GM12878 (cell line): ENCODE measurements around the gene CBFA2T3. TPM values are rescaled to one million over a fixed set of nuclear protein-coding genes. Genes with fewer than 3 reads are reported as not detected.
A peak's percentile ranks its signal among the peaks of the same experiment; 100 is the strongest.

Source experiments
- ATAC-seq: fragments of 200-7000 bp; cut with Tn5 transposase; 3 replicates; pipeline ENCODE4 v1.9.1; 2020; ENCODE audit warnings: mild to moderate bottlenecking, moderate library complexity
- BruUV-seq: library from RNA; stranded (reverse); fragments of 400-500 nt; replicated peaks from 2 replicates; lab custom pipeline; 2021; lab: Mats Ljungman, UMichigan
- CTCF ChIA-PET: fragments of 300-600 bp; sonication (Branson Sonifier 250); formaldehyde crosslinking; extraction: SDS; loops from one replicate; lab custom pipeline; 2021; ENCODE audit warnings: inconsistent platforms; lab: Yijun Ruan, JAX
- POLR2A ChIA-PET: fragments of 350-600 bp; formaldehyde crosslinking; extraction: SDS; loops from one replicate; lab custom pipeline; 2021; ENCODE audit warnings: inconsistent platforms; lab: Charles Lee
- RAD21 ChIA-PET: fragments of 300-600 bp; sonication (Branson Sonifier 250); formaldehyde crosslinking; loops from one replicate; lab custom pipeline; 2023; ENCODE audit warnings: antibody characterized with exemption; ENCODE audit not compliant: unreplicated experiment; lab: Charles Lee
- SMC1A ChIA-PET: fragments of 300-600 bp; sonication (Branson Sonifier 250); formaldehyde crosslinking; loops from one replicate; lab custom pipeline; 2023; ENCODE audit not compliant: unreplicated experiment, uncharacterized antibody; lab: Charles Lee
- DNase-seq: peaks from one replicate; pipeline ENCODE4 v3.0.0-alpha.2; 2011; ENCODE audit warnings: low read depth, low spot score
- FAIRE-seq: peaks from 3 replicates; lab custom pipeline; 2011; peaks lifted over from hg19 to GRCh38; lab: Jason Lieb, UNC
- H2AFZ ChIP-seq: 2 replicates; pipeline ENCODE4 v1.6.0; 2011; ENCODE audit warnings: low read depth, low read length, control low read depth; ENCODE audit not compliant: control insufficient read depth
- H3K27ac ChIP-seq: 2 replicates; pipeline ENCODE4 v1.5.1; 2011; ENCODE audit warnings: control low read depth; ENCODE audit not compliant: control insufficient read depth, insufficient read depth
- H3K27me3 ChIP-seq, 2 experiments: replicated peaks in 1 of 2; 2 replicates each; pipeline versions ENCODE4 v1.6.0 to v1.6.1; 2011; ENCODE audit warnings: low read length in 1 of 2; ENCODE audit not compliant: control insufficient read depth in 2 of 2, insufficient read depth in 2 of 2
- H3K36me3 ChIP-seq, 2 experiments: 2 replicates each; pipeline ENCODE4 v1.5.1; 2011; ENCODE audit warnings: low read length in 1 of 2; ENCODE audit not compliant: control insufficient read depth in 2 of 2, insufficient read depth in 2 of 2
- H3K4me1 ChIP-seq: 2 replicates; pipeline ENCODE4 v1.6.1; 2011; ENCODE audit warnings: mild to moderate bottlenecking, low read length, moderate library complexity, mixed read lengths; ENCODE audit not compliant: control insufficient read depth, insufficient read depth
- H3K4me2 ChIP-seq: 2 replicates; pipeline ENCODE4 v1.6.0; 2011; ENCODE audit warnings: control low read depth; ENCODE audit not compliant: control insufficient read depth, insufficient read depth
- H3K4me3 ChIP-seq: fragments of 200-600 bp; sonication (generic); 2 replicates; pipeline ENCODE4 v1.5.1; 2016
- H3K79me2 ChIP-seq: 2 replicates; pipeline ENCODE4 v1.6.0; 2011; ENCODE audit warnings: low read length; ENCODE audit not compliant: control insufficient read depth, insufficient read depth
- H3K9ac ChIP-seq: 2 replicates; pipeline ENCODE4 v1.8.0; 2011; ENCODE audit warnings: low read length, control low read depth, mixed read lengths; ENCODE audit not compliant: control insufficient read depth, insufficient read depth
- H3K9me3 ChIP-seq: replicated peaks from 3 replicates; pipeline ENCODE4 v1.5.1; 2011; ENCODE audit warnings: mild to moderate bottlenecking, low read length; ENCODE audit not compliant: control insufficient read depth, insufficient read depth
- H4K20me1 ChIP-seq: 2 replicates; pipeline ENCODE4 v1.6.0; 2011; ENCODE audit not compliant: control insufficient read depth, insufficient read depth
- ASH2L ChIP-seq: fragments of 300-600, 200-600 bp; sonication (generic); IDR thresholded peaks from 2 replicates; pipeline ENCODE4 v1.6.1; 2017; ENCODE audit warnings: low read depth, mild to moderate bottlenecking, borderline replicate concordance
- BACH1 ChIP-seq: fragments of 450-650 bp; IDR thresholded peaks from 2 replicates; pipeline ENCODE4 v1.6.1; 2017; ENCODE audit warnings: mild to moderate bottlenecking, borderline replicate concordance
- DPF2 ChIP-seq: fragments of 450-650 bp; IDR thresholded peaks from 2 replicates; pipeline ENCODE4 v1.6.1; 2017; ENCODE audit warnings: mild to moderate bottlenecking
- EED ChIP-seq: sonication (generic); IDR thresholded peaks from 2 replicates; pipeline ENCODE4 v1.6.1; 2016; ENCODE audit warnings: antibody characterized with exemption, low read depth
- FOS ChIP-seq: IDR thresholded peaks from 3 replicates; pipeline ENCODE4 v1.6.1; 2011; ENCODE audit warnings: borderline replicate concordance; ENCODE audit not compliant: insufficient read length; ENCODE audit errors: extremely low read depth
- GATAD2B ChIP-seq: fragments of 450-650 bp; conservative IDR thresholded peaks from 2 replicates; pipeline ENCODE4 v1.6.1; 2017; ENCODE audit warnings: low read depth, mild to moderate bottlenecking, moderate library complexity
- IKZF1 ChIP-seq: fragments of 450-650 bp; conservative IDR thresholded peaks from 2 replicates; pipeline ENCODE4 v1.6.1; 2017; ENCODE audit warnings: antibody characterized with exemption, mild to moderate bottlenecking
- IRF4 ChIP-seq: IDR thresholded peaks from 2 replicates; pipeline ENCODE4 v1.6.1; 2011; ENCODE audit warnings: low read depth, low read length
- JUND ChIP-seq: IDR thresholded peaks from 2 replicates; pipeline ENCODE4 v1.6.1; 2012; ENCODE audit warnings: low read depth, mild to moderate bottlenecking, low read length, improper control_type of control experiment, moderate library complexity
- MEF2A ChIP-seq: IDR thresholded peaks from 2 replicates; pipeline ENCODE4 v1.6.1; 2011; ENCODE audit warnings: low read depth, mild to moderate bottlenecking, low read length, moderate library complexity; ENCODE audit not compliant: insufficient read depth
- MEF2B ChIP-seq: fragments of 450-650 bp; IDR thresholded peaks from 2 replicates; pipeline ENCODE4 v1.6.1; 2018; ENCODE audit warnings: mild to moderate bottlenecking, moderate library complexity; ENCODE audit not compliant: partially characterized antibody, poor library complexity, severe bottlenecking
- MTA2 ChIP-seq: fragments of 450-650 bp; IDR thresholded peaks from 2 replicates; pipeline ENCODE4 v1.6.1; 2016; ENCODE audit warnings: low read depth, mild to moderate bottlenecking, moderate library complexity
- POLR2AphosphoS5 ChIP-seq: IDR thresholded peaks from 2 replicates; pipeline ENCODE4 v1.6.1; 2011; ENCODE audit warnings: mild to moderate bottlenecking, low read length, inconsistent platforms
- RB1 ChIP-seq: fragments of 450-650 bp; formaldehyde crosslinking; IDR thresholded peaks from 2 replicates; pipeline ENCODE4 v1.6.1; 2017; ENCODE audit warnings: mild to moderate bottlenecking, borderline replicate concordance
- SMC3 ChIP-seq: IDR thresholded peaks from 2 replicates; pipeline ENCODE4 v1.6.1; 2011; ENCODE audit warnings: low read length, improper control_type of control experiment, borderline replicate concordance
- SPI1 ChIP-seq: IDR thresholded peaks from 2 replicates; pipeline ENCODE4 v1.6.1; 2011; ENCODE audit warnings: low read depth, mild to moderate bottlenecking, low read length, moderate library complexity, borderline replicate concordance; ENCODE audit not compliant: insufficient read depth
- SREBF1 ChIP-seq: IDR thresholded peaks from 2 replicates; pipeline ENCODE4 v1.6.1; 2012; ENCODE audit warnings: mild to moderate bottlenecking, low read length
- STAT1 ChIP-seq: fragments of 450-650 bp; conservative IDR thresholded peaks from 2 replicates; pipeline ENCODE4 v1.6.1; 2014; ENCODE audit warnings: antibody characterized with exemption, mild to moderate bottlenecking
- TCF12 ChIP-seq: IDR thresholded peaks from 2 replicates; pipeline ENCODE4 v1.6.1; 2011; ENCODE audit warnings: low read depth, mild to moderate bottlenecking, low read length
- WRNIP1 ChIP-seq: IDR thresholded peaks from 2 replicates; pipeline ENCODE4 v1.6.1; 2011; ENCODE audit warnings: low read depth, low read length, improper control_type of control experiment, borderline replicate concordance
- YY1 ChIP-seq: IDR thresholded peaks from 2 replicates; pipeline ENCODE4 v1.6.1; 2011; ENCODE audit warnings: low read depth, mild to moderate bottlenecking, low read length
- WGBS: methylation state at CpG from one replicate; pipeline ENCODE4 v1.1.6; 2016; ENCODE audit warnings: low lambda C conversion rate; ENCODE audit not compliant: insufficient replicate concordance, insufficient coverage; ENCODE audit errors: missing lambda C conversion rate; 5-methylcytosine and 5-hydroxymethylcytosine counted together
- in situ Hi-C: fragments of 300-500 bp; cut with MboI; formaldehyde crosslinking; loops from 9 replicates; pipeline ENCODE4 v1.14.3; 2018; ENCODE audit warnings: mixed read lengths
- intact Hi-C: fragments of 100-400 bp; cut with micrococcal nuclease; formaldehyde crosslinking; loops from one replicate; pipeline ENCODE4 v1.14.2; 2022; ENCODE audit not compliant: unreplicated experiment
- polyA plus RNA-seq, 11 experiments: library from polyadenylated mRNA; depleted of rRNA in 4 of 11; unstranded in 6 of 11; stranded (reverse) in 5 of 11; fragments of >200 nt; fragmentation: Nextera tagmentation in 4 of 11; fragmentation: Illumina TruSeq in 1 of 11; extraction: Ambion mirVana in 4 of 11; extraction: Trizol in 1 of 11; gene quantifications; 1 replicate in 1 of 11; 2 replicates in 10 of 11; pipeline versions ENCODE4 v1.2.1 to v1.2.3, GENCODE V29; 2011 to 2016; ENCODE audit warnings: inconsistent platforms in 2 of 11, missing spikeins in 2 of 11, low read depth in 1 of 11
- total RNA-seq, 4 experiments: library from RNA; depleted of rRNA in 3 of 4; stranded (reverse); fragments of >200 nt in 3 of 4; fragmentation: Illumina TruSeq in 1 of 4; extraction: Trizol in 1 of 4; gene quantifications; 2 replicates each; pipeline versions ENCODE4 v1.2.1 to v1.2.3, GENCODE V29; 2013 to 2021
- TF ChIP-seq, protein P1 (sequence below): fragments of 450-650 bp; IDR thresholded peaks from 2 replicates; pipeline ENCODE4 v1.6.1; 2017; ENCODE audit warnings: mild to moderate bottlenecking, moderate library complexity

The CBFA2T3 gene
- total and polyA plus RNA-seq, 10 of the 15 experiments (the other 5 are each of a cell fraction or from before 2014, with no cell fraction given), result 0.69 to 42.6 (median 4.5) TPM

DNA sequence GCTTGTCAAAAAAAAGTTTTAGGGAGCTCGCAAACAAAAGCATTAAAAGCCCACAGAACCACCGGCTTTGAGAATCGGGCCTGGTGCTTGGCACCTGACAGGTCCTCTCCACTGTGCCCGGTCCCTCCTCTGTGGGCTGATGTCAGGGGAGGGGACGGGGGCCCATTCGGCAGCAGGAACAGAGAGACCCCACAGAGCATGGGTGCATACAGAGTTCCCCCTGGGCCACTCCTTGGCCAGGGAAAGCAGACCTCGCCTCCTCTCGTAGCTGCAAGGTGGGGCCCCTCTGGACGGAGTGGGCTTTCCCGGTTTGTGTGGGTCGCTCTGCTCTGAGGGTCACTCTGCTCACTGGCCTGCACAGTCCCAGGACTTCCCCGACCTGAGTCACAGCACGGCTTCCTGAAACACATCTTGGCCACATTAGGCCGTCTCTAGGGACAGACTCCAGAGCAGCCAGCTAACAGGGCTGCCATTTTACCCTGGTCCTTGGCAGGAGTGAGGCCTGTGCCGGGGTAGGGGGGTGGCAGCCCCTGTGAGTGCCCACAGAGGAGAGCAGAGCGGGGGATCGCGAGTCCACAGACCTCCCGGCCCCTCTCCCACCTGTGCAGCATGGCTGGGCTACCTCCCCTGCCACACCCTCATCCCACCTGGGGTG is 11.1 kb downstream of the CBFA2T3 start:
- POLR2A ChIA-PET, result interaction anchor here (0.6 to 5.2 kb wide), 2 partner anchors 10 to 12 kb away, joined by 3 to 30 read pairs; partner anchors contain the start of gene CBFA2T3
- WGBS, result 15% methylated on average over 18 of the region's 19 CpGs
- peak overlapping the region; percentile 48 for H3K27ac ChIP-seq
- peak; percentile 79 for TF ChIP-seq MEF2B
- no peak for TF ChIP-seq FOS
- TF ChIP-seq MEF2A, result no peak
- TF ChIP-seq YY1, result peak; percentile 56; the same call in 1 of the 2 replicates
- 0 out of 2 replicates have a peak, but pooled peaks have one; percentile 10 for TF ChIP-seq EED
- TF ChIP-seq SMC3, result no peak
- 0 out of 2 replicates have a peak, but pooled peaks have one; percentile 6 for TF ChIP-seq IRF4
- TF ChIP-seq POLR2AphosphoS5, result no peak
- no peak for TF ChIP-seq ASH2L
- TF ChIP-seq WRNIP1, result no peak
- TF ChIP-seq BACH1, result no peak
- TF ChIP-seq SREBF1, result no peak
- no peak for TF ChIP-seq JUND
- TF ChIP-seq, protein P1, sequence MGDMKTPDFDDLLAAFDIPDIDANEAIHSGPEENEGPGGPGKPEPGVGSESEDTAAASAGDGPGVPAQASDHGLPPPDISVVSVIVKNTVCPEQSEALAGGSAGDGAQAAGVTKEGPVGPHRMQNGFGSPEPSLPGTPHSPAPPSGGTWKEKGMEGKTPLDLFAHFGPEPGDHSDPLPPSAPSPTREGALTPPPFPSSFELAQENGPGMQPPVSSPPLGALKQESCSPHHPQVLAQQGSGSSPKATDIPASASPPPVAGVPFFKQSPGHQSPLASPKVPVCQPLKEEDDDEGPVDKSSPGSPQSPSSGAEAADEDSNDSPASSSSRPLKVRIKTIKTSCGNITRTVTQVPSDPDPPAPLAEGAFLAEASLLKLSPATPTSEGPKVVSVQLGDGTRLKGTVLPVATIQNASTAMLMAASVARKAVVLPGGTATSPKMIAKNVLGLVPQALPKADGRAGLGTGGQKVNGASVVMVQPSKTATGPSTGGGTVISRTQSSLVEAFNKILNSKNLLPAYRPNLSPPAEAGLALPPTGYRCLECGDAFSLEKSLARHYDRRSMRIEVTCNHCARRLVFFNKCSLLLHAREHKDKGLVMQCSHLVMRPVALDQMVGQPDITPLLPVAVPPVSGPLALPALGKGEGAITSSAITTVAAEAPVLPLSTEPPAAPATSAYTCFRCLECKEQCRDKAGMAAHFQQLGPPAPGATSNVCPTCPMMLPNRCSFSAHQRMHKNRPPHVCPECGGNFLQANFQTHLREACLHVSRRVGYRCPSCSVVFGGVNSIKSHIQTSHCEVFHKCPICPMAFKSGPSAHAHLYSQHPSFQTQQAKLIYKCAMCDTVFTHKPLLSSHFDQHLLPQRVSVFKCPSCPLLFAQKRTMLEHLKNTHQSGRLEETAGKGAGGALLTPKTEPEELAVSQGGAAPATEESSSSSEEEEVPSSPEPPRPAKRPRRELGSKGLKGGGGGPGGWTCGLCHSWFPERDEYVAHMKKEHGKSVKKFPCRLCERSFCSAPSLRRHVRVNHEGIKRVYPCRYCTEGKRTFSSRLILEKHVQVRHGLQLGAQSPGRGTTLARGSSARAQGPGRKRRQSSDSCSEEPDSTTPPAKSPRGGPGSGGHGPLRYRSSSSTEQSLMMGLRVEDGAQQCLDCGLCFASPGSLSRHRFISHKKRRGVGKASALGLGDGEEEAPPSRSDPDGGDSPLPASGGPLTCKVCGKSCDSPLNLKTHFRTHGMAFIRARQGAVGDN, result peak; percentile 81
- 0 out of 2 replicates have a peak, but pooled peaks have one; percentile 44 for TF ChIP-seq DPF2
- no peak for TF ChIP-seq RB1
- TF ChIP-seq SPI1, result 0 out of 2 replicates have a peak, but pooled peaks have one; percentile 9
- no peak for TF ChIP-seq MTA2
- TF ChIP-seq STAT1, result no peak
- TF ChIP-seq GATAD2B, result peak; percentile 39; the same call in 1 of the 2 replicates
- no peak for TF ChIP-seq TCF12
- peak; percentile 58 for TF ChIP-seq IKZF1

More for the DNA sequence above, 11.1 kb downstream of the CBFA2T3 start:
- no peaks in the 10 kb centered on the region; a peak in 1 of 4 replicates for H3K27me3 ChIP-seq
- peak overlapping the region; percentile 69 for H3K4me2 ChIP-seq
- ChIA-PET SMC1A (interaction anchor here (1.0 to 2.2 kb wide), 4 partner anchors 13 to 21 kb away, joined by 3 to 10 read pairs (median 4); no protein-coding TSS in a partner anchor), RAD21 (interaction anchor here (1.4 to 1.5 kb wide), 3 partner anchors 18 to 59 kb away, joined by 3 to 5 read pairs (median 3); no protein-coding TSS in a partner anchor), CTCF (interaction anchor here (1.3 to 1.8 kb wide), 2 partner anchors 18 to 155 kb away, joined by 3 read pairs; no protein-coding TSS in a partner anchor)
- no peak overlapping the region; the same call in 1 of the 2 replicates for H2AFZ ChIP-seq
- no TSS peak for BruUV-seq
- in situ Hi-C loops, result no loop called here
- intact Hi-C loops, result no loop called here
- no peaks in the 10 kb centered on the region for H3K9me3 ChIP-seq
- DNase-seq (no peak), FAIRE-seq (no peak), ATAC-seq (peak; percentile 44)
- H3K9ac ChIP-seq, result peak overlapping the region; percentile 22; the same call in 1 of the 2 replicates
- peaks cover 53% of the 10 kb centered on the region for H3K79me2 ChIP-seq
- H3K4me3 ChIP-seq, result no peak overlapping the region
- peaks cover 0 to 10% of the 10 kb centered on the region in 2 experiments; a peak in 2 of 4 replicates for H3K36me3 ChIP-seq
- peaks cover 55% of the 10 kb centered on the region for H3K4me1 ChIP-seq
- H4K20me1 ChIP-seq, result no peaks in the 10 kb centered on the region
